ENCODE measurements around the gene CFAP206.
A peak's percentile ranks its signal among the peaks of the same experiment; 100 is the strongest.

The CFAP206 gene

GRCh38 chr6:87407901-87408720 lies at the start of gene CFAP206:
TSS of gene CFAP206 (plus strand) at chr6:87407972. CDS start at chr6:87409840, 1,868 bp downstream.
- peak; percentile 52 for DNase-seq

GRCh38 chr6:87364602-87365252 lies 43.0 kb upstream of the CFAP206 start:
- DNase-seq, result no peak

- no peak for DNase-seq
Measured at GRCh38 chr6:87366072-87366827, 41.5 kb upstream of the CFAP206 start.

GRCh38 chr6:87366899-87367298 lies 40.9 kb upstream of the CFAP206 start:
- no peak for DNase-seq

- no peak for DNase-seq
Measured at GRCh38 chr6:87373377-87373776, 34.4 kb upstream of the CFAP206 start.

GRCh38 chr6:87375315-87375714 lies 32.5 kb upstream of the CFAP206 start:
- DNase-seq, result no peak

- DNase-seq, result no peak
Measured at GRCh38 chr6:87376643-87377042, 31.1 kb upstream of the CFAP206 start.

- no peak for DNase-seq
Measured at GRCh38 chr6:87378947-87379346, 28.8 kb upstream of the CFAP206 start.

- DNase-seq, result no peak
Measured at GRCh38 chr6:87382861-87383260, 24.9 kb upstream of the CFAP206 start.

- no peak for DNase-seq
Measured at GRCh38 chr6:87384038-87384437, 23.7 kb upstream of the CFAP206 start.

- no peak for DNase-seq
Measured at GRCh38 chr6:87384449-87384848, 23.3 kb upstream of the CFAP206 start.

- DNase-seq, result peak; percentile 43
Measured at GRCh38 chr6:87391334-87391733, 16.4 kb upstream of the CFAP206 start.

GRCh38 chr6:87393026-87393622 lies 14.6 kb upstream of the CFAP206 start:
- DNase-seq, result peak; percentile 5

- DNase-seq, result no peak
Measured at GRCh38 chr6:87395431-87395830, 12.3 kb upstream of the CFAP206 start.

- DNase-seq, result peak; percentile 21
Measured at GRCh38 chr6:87396595-87397392, 11.0 kb upstream of the CFAP206 start.

GRCh38 chr6:87397656-87398055 lies 10.1 kb upstream of the CFAP206 start:
- no peak for DNase-seq

GRCh38 chr6:87401832-87402231 lies 5.9 kb upstream of the CFAP206 start:
- DNase-seq, result no peak

GRCh38 chr6:87407561-87407900 lies 241 bp upstream of the CFAP206 start:
- DNase-seq, result no peak

GRCh38 chr6:87408721-87409155 lies 966 bp downstream of the CFAP206 start:
- no peak for DNase-seq

- no peak for DNase-seq
Measured at GRCh38 chr6:87419266-87419665, 11.5 kb downstream of the CFAP206 start.

- DNase-seq, result no peak
Measured at GRCh38 chr6:87420360-87420759, 12.6 kb downstream of the CFAP206 start.

- DNase-seq, result no peak
Measured at GRCh38 chr6:87421576-87421975, 13.8 kb downstream of the CFAP206 start.

Data from NCI-H2107 (cell line).